Endothelial cell of umbilical vein (primary cell): Measurements from ENCODE around the gene HPSE2. TPM values are rescaled to one million over a fixed set of nuclear protein-coding genes. Genes with fewer than 3 reads are reported as not detected.

Source experiments
- BruUV-seq: library from RNA; stranded (reverse); fragments of 400-500 nt; replicated peaks from 2 replicates; lab custom pipeline; 2021; lab: Mats Ljungman, UMichigan
- CTCF ChIA-PET: fragments of 300-600, 350-600 bp; sonication (Branson Sonifier 250); formaldehyde crosslinking; loops from one replicate; lab custom pipeline; 2021; ENCODE audit warnings: antibody characterized with exemption, inconsistent platforms; lab: Charles Lee
- POLR2A ChIA-PET: fragments of 300-600, 350-600 bp; sonication (Branson Sonifier 250); formaldehyde crosslinking; loops from one replicate; lab custom pipeline; 2021; ENCODE audit warnings: antibody characterized with exemption, inconsistent platforms; lab: Charles Lee
- DNase-seq: peaks from one replicate; pipeline ENCODE4 v3.0.0-alpha.2; 2011; ENCODE audit warnings: low read depth, low spot score
- FAIRE-seq: peaks from 2 replicates; lab custom pipeline; 2011; peaks lifted over from hg19 to GRCh38; lab: Jason Lieb, UNC
- H2AFZ ChIP-seq: 2 replicates; pipeline ENCODE4 v1.6.0; 2012; ENCODE audit warnings: low read depth, low read length, control low read depth, inconsistent platforms
- H3K27ac ChIP-seq: 2 replicates; pipeline ENCODE4 v1.5.1; 2011; ENCODE audit warnings: low read depth, mild to moderate bottlenecking, control low read depth, low read length, moderate library complexity; ENCODE audit not compliant: insufficient read depth
- H3K27me3 ChIP-seq, 2 experiments: 2 replicates each; pipeline versions ENCODE4 v1.6.0 to v1.6.1; 2011; ENCODE audit warnings: low read length in 2 of 2, mixed read lengths in 1 of 2; ENCODE audit not compliant: control insufficient read depth in 2 of 2, insufficient read depth in 2 of 2
- H3K36me3 ChIP-seq, 2 experiments: 2 replicates in 1 of 2; 3 replicates in 1 of 2; pipeline ENCODE4 v1.5.1; 2011; ENCODE audit warnings: low read length in 2 of 2, mild to moderate bottlenecking in 1 of 2, moderate library complexity in 1 of 2; ENCODE audit not compliant: control insufficient read depth in 2 of 2, insufficient read depth in 2 of 2; ENCODE audit errors: extremely low read depth in 1 of 2
- H3K4me1 ChIP-seq: 3 replicates; pipeline ENCODE4 v1.5.1; 2011; ENCODE audit warnings: mild to moderate bottlenecking, low read length; ENCODE audit not compliant: control insufficient read depth, insufficient read depth; ENCODE audit errors: extremely low read depth
- H3K4me2 ChIP-seq: 2 replicates; pipeline ENCODE4 v1.6.1; 2011; ENCODE audit warnings: low read length, control low read depth, mixed read lengths; ENCODE audit not compliant: insufficient read depth
- H3K4me3 ChIP-seq, 3 experiments: fragments of 200-600 bp in 1 of 3; sonication (generic), shearing (Covaris generic) in 1 of 3; replicated peaks in 1 of 3; 2 replicates each; pipeline ENCODE4 v1.5.1; 2011 to 2016; ENCODE audit warnings: control low read depth in 3 of 3, low read length in 3 of 3, mild to moderate bottlenecking in 2 of 3, inconsistent platforms in 1 of 3, low read depth in 1 of 3, moderate library complexity in 1 of 3; ENCODE audit not compliant: insufficient read depth in 1 of 3
- H3K79me2 ChIP-seq: 2 replicates; pipeline ENCODE4 v1.6.0; 2012; ENCODE audit warnings: low read length, inconsistent platforms; ENCODE audit not compliant: control insufficient read depth, insufficient read depth
- H3K9ac ChIP-seq: replicated peaks from 2 replicates; pipeline ENCODE3; 2011; ENCODE audit warnings: low read length, control low read depth; ENCODE audit not compliant: insufficient read depth; ENCODE audit errors: extremely low read depth
- H3K9me1 ChIP-seq: replicated peaks from 3 replicates; pipeline ENCODE4 v1.6.0; 2011; ENCODE audit warnings: mild to moderate bottlenecking, low read length; ENCODE audit not compliant: control insufficient read depth, insufficient read depth; ENCODE audit errors: extremely low read depth
- H3K9me3 ChIP-seq: replicated peaks from 2 replicates; pipeline ENCODE4 v1.5.1; 2012; ENCODE audit warnings: low read length, inconsistent platforms; ENCODE audit not compliant: control insufficient read depth, insufficient read depth
- H4K20me1 ChIP-seq: replicated peaks from 2 replicates; pipeline ENCODE3; 2011; ENCODE audit warnings: mild to moderate bottlenecking, low read length; ENCODE audit not compliant: control insufficient read depth, insufficient read depth; ENCODE audit errors: extremely low read depth
- CTCF ChIP-seq, 2 donors: IDR thresholded peaks; 1 replicate in 1 of 2; 2 replicates in 1 of 2; pipeline ENCODE4 v1.5.1; 2011; ENCODE audit warnings: low read length in 2 of 2, mild to moderate bottlenecking in 2 of 2, moderate library complexity in 2 of 2, control low read depth in 1 of 2, inconsistent platforms in 1 of 2, low read depth in 1 of 2; ENCODE audit not compliant: insufficient read depth in 1 of 2; ENCODE audit errors: extremely low read depth in 1 of 2
- EZH2 ChIP-seq: IDR thresholded peaks from 2 replicates; pipeline ENCODE4 v1.6.1; 2012; ENCODE audit warnings: borderline replicate concordance, low read depth, mild to moderate bottlenecking, moderate library complexity, low read length, inconsistent platforms; ENCODE audit not compliant: severe bottlenecking
- FOS ChIP-seq: IDR thresholded peaks from 2 replicates; pipeline ENCODE4 v1.6.1; 2011; ENCODE audit warnings: mild to moderate bottlenecking, low read length, moderate library complexity, borderline replicate concordance; ENCODE audit not compliant: insufficient read depth
- GATA2 ChIP-seq: IDR thresholded peaks from 2 replicates; pipeline ENCODE4 v1.7.0; 2011; ENCODE audit warnings: low read depth, mild to moderate bottlenecking, moderate library complexity, mixed read lengths, low read length; ENCODE audit not compliant: insufficient read length, insufficient read depth
- JUN ChIP-seq: IDR thresholded peaks from 2 replicates; pipeline ENCODE4 v1.6.1; 2011; ENCODE audit warnings: borderline replicate concordance, low read depth; ENCODE audit not compliant: insufficient read length, insufficient read depth
- MAX ChIP-seq: IDR thresholded peaks from 2 replicates; pipeline ENCODE4 v1.6.1; 2011; ENCODE audit not compliant: insufficient read depth, insufficient read length
- MYC ChIP-seq: IDR thresholded peaks from one replicate; pipeline ENCODE4 v1.6.1; 2011; ENCODE audit warnings: mild to moderate bottlenecking, low read depth, low read length
- POLR2A ChIP-seq: IDR thresholded peaks from 2 replicates; pipeline ENCODE4 v1.6.1; 2012; ENCODE audit warnings: low read depth, mild to moderate bottlenecking, control low read depth, low read length
- POLR2AphosphoS5 ChIP-seq: IDR thresholded peaks from 2 replicates; pipeline ENCODE4 v1.6.1; 2012; ENCODE audit warnings: low read depth, mild to moderate bottlenecking, control low read depth, low read length, moderate library complexity; ENCODE audit not compliant: insufficient read depth
- dilution Hi-C: fragments of 300-500 bp; cut with MboI; formaldehyde crosslinking; loops from one replicate; pipeline ENCODE4 v1.15.0; 2019; ENCODE audit warnings: low sequenced_read_pairs; ENCODE audit not compliant: extremely low pct_ligation_motif_present
- intact Hi-C: fragments of 100-400 bp; cut with micrococcal nuclease; formaldehyde crosslinking; loops from one replicate; pipeline ENCODE4 v1.10.0; 2022
- polyA plus RNA-seq, 4 experiments: library from polyadenylated mRNA; depleted of rRNA in 3 of 4; stranded (reverse) in 3 of 4; unstranded in 1 of 4; fragments of >200 nt; gene quantifications; 2 replicates each; pipeline versions ENCODE4 v1.2.1 to v1.2.3, GENCODE V29; 2011 to 2012; ENCODE audit warnings: missing spikeins in 1 of 4
- total RNA-seq: library from RNA; stranded (reverse); gene quantifications from 2 replicates; pipeline ENCODE4 v1.2.3, GENCODE V29; 2021

The HPSE2 gene
- total and polyA plus RNA-seq, 2 donors (not counting 3 experiments of a cell fraction or from before 2014, with no cell fraction given) = not detected

GRCh38 chr10:98687685-98688084 lies 548.0 kb downstream of the HPSE2 start:
- H2AFZ ChIP-seq = no peak overlapping the region
- H3K79me2 ChIP-seq = no peaks in the 10 kb centered on the region
- intact Hi-C loops = no loop called here
- H3K4me1 ChIP-seq = no peaks in the 10 kb centered on the region
- FAIRE-seq (no peak), DNase-seq (no peak)
- no peak overlapping the region for H3K4me3 ChIP-seq
- H3K4me2 ChIP-seq = no peak overlapping the region
- POLR2A ChIA-PET = no interaction called here
- dilution Hi-C loops = no loop called here
- no peaks in the 10 kb centered on the region for H3K9me3 ChIP-seq
- H3K9ac ChIP-seq = no peak overlapping the region
- H3K27me3 ChIP-seq = no peaks in the 10 kb centered on the region
- no peak overlapping the region for H3K27ac ChIP-seq
- no peaks in the 10 kb centered on the region for H3K9me1 ChIP-seq
- no peaks in the 10 kb centered on the region for H3K36me3 ChIP-seq
- no TSS peak for BruUV-seq
- H4K20me1 ChIP-seq = no peaks in the 10 kb centered on the region
- TF ChIP-seq MYC (no peak), POLR2A (no peak), JUN (no peak), CTCF (IDR thresholded peaks at IDR 0.05; ENCODE audit: extremely low read depth in 1 of 2, insufficient read depth in 1 of 2, low read depth in 1 of 2, low read length in 2 of 2) (no peak), POLR2AphosphoS5 (no peak), MAX (no peak), EZH2 (no peak), FOS (no peak), GATA2 (no peak)
- CTCF ChIA-PET = no interaction called here
